Hippocampal formation (tissue), 2 donors: ENCODE results near the gene CDK14.

ENCODE experiments used
- DNase-seq, 2 donors: peaks; one replicate each; lab custom pipeline; 2025; lab: John Stamatoyannopoulos, UW

The CDK14 gene

DNA sequence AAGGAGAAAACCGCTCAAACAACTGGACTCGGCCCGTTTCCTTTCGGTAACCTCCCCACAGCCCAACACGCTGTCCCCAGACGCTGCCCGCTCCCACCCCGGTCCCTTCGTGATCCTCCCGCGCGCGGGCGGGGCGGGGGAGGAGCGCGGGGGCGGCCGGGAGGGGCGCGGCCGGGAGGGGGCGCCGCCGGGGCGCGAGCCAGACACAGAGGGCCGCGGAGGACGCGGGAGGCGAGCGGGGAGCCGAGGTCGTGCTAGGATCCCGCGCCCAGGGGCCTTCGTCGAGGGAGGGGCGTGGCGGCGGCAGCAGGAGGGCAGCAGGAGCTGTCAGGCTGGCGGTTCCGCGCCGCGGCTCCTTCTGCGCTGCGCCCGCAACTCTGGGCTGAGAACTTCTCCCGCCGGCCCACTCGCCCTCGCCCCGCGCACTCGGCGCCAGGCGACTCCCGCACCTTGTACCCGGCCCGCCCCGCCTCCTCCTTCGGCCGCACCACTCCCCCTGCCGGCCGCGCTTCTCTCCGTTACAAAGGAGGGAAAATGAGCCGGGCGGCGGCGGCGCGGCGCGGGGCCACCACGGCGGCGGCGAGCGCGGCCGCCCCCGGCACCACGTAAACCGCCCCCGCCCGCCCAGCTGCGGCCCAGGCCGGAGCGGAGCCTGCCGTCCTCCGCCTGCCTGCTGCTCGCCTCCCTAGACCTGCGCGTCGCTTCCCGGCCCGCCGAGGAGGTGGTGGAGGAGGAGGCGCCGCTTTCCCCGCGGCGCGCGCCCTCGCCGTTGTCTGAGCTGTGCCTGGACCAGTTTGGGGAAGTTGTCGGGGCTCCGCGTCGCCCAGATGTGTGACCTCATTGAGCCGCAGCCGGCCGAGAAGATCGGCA, at the start of gene CDK14:
CDK14 (plus strand) TSS at position 521 of the 870 bp plus-strand sequence; CDS start at position 828, 307 bp downstream.
- DNase-seq, result peak; percentile 44 to 52

DNA sequence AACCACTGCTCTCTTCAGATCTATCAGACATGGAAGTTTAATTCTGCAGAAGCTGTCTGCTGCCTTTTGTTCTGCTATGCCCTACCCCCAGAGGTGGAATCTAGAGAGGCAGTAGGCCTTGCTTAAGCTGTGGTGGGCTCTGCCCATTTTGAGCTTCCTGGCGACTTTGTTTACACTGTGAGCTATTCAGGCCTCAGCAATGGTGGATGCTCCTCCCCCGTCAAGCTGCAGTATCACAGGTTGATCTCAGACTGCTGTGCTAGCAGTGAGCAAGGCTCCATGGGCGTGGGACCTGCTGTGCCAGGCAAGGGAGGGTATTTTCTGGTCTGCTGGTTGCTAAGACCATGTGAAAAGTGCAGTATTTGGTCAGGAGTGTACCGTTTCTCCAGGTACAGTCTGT, 45.1 kb upstream of the CDK14 start:
- DNase-seq, result no peak

DNA sequence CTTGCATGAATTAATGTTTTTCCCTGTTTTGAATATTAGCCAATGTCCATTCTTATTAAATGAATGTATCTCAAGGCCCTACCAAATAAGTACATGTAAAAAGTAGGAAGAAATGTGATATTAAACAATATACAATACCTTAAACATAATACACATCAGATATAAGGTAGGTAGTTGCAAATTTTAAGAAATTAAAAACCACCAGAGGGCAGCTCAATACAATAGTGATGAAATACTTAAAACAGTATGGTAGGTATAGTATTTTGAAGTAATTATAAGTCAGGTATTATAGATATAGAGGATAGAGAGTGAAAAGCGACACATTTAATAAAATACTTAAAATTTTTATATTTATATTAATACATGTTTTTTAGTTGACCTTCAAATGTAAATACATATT, 43.6 kb upstream of the CDK14 start:
- DNase-seq, result no peak

DNA sequence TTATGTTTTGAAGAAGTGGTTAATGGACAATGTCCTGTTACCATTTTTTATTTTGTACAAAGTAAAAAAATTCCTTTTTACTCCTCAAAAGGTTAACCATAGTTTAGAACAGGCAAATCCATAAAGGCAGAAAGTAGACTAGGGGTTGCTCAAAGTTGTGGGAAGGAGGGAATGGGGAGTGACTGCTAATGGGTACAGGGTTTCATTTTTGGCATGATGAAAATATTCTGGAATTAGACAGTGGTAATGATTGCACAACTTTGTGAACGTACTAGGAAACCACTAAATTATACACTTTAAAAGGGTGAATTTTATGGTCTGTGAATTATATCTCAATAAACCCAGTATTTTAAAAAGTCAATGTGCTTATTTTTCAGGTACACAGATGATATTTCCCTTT, 35.4 kb upstream of the CDK14 start:
- DNase-seq, result no peak

DNA sequence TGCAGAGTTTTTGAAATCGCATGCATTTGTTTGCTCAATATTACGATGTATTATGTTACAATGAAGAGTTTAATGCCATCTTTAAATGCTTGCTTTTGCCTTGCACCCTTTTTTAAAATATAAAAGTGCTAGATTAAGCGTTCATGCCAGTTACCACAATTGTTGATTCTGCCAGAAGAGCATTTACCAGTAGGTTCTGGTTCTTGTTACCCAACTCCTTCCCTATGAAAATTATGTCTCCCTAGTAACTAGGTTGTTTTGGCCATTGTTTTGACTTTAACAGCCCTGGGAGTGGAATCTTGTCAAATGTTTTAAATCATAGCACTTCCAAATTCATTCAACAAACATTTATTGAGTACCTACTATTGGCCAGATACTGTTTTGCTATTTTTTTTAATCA, 32.8 kb upstream of the CDK14 start:
- no peak for DNase-seq

DNA sequence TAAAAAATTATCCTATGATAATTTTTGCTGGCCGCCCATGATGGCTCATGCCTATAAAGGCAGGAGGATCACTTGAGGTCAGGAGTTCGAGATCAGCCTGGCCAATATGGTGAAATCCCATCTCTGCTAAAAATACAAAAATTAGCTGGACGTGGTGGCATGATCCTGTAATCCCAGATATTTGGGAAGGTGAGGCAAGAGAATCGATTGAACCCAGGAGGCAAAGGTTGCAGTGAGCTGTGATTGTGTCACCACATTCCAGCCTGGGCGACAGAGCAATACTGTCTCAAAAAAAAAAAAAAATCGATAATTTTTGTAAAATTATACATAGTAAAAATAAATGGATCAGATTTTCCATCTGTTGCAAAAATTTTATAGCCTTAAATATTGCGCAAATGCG, 31.7 kb upstream of the CDK14 start:
- no peak for DNase-seq

DNA sequence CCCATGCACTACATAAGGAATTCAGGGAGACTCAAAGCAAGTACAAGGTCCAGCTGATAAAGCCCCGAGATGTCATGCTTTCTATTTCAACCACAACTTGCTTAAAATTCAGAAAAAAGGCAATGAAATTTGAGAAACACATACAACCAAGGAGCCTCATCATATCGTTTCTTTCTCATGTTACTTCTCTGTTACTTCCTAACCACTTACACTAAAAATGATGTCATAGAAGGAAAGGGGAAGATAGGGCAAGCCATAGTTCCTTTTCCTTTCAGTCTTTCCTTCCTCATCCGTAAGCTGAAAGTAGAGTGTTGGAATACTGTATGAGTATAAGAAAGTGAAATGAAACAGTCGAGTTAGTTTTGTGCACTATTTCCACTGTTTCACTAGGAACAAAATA, 27.9 kb upstream of the CDK14 start:
- no peak for DNase-seq

DNA sequence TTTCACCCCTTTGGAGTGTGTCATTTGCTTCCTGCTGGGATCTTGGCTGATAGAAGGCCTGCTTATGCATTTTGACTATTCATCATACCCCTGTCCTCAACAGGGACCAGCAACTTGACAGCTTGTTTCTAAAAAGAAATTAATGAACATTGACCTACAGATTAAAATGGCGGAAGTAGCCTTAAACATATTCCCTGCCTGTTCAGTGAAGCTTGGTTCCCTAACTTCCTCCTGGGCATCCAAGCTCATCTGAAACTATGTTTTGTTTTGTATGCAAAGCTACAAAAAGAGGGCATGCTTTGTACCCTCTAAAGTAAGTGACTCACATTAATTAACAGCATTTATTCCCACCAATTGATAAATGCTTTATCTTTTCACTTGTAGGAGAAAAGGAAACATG, 26.8 kb upstream of the CDK14 start:
- DNase-seq, result no peak

DNA sequence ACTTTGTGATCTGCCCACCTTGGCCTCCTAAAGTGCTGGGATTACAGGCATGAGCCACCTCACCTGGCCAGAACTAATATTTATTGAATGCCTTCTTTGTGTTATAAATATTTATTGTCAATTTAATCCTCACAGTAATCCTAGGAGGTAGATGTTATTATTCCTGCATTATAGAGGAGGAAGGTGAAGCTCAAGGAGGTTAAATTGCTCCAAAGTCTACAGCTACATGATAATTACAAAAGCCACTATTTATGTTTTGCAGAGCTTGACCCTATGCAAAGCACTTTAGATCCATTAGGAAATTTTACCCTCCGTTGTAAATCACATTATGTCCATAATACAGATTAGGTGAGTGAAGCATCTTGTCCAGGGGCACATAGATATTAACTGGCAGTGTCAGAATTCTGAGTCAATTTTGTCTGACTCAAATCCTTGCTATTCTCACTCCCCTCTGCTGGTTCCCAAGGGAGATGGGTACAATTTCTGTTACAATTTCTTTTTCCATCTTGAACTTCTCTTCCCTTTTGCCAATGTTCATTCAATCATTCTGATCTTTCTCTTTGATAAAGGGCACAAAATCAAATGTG, 25.7 kb upstream of the CDK14 start:
- DNase-seq, result no peak

DNA sequence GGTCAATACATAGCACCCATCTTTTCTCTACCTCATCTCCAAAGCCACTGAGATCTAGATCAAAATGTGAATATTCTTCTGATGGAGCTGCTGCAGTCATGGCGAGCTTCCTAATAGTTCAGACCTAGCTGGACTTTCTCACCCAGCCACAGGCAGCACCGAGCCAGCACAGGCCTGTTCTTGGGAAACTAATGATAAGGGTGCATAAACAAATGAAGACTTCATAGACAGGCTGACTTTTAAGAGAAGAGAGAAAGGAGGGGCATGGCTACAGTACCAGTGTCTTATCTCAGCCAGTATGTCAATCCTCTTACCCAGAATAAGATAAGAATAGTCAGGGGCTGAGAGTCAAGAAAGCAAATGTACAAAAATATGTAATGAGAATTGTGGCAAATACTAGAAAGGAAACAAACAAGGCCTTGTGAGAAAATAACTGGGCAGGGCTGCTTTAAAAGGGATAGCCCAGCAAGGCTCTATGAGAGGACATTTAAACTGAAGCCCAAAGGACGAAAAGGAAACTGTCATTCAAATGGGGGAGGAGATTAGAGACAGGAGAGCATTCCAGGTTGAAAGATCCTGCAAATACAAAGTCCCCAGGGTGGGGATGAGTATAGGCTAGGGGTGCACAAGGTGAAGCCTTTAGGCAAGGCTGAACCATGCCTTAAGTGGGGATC, 21.8 kb upstream of the CDK14 start:
- DNase-seq, result no peak

DNA sequence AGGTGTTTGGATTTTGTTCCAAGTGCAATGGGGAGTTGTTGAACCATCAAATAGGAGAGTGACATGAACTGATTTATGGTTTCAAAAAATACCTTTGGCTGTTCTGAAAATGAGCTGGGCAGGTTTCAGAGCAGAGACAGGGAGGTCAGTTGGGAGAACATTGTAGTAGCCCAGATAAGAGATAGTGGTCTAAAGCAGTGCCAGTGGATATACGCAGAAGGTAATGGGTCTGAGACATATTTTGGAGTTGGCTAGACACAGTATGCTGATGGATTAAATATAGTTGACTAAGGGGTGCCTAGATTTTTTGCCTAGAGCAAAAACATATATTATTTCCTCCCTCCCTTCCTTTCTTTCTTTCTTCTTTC, 21.3 kb upstream of the CDK14 start:
- DNase-seq, result no peak

DNA sequence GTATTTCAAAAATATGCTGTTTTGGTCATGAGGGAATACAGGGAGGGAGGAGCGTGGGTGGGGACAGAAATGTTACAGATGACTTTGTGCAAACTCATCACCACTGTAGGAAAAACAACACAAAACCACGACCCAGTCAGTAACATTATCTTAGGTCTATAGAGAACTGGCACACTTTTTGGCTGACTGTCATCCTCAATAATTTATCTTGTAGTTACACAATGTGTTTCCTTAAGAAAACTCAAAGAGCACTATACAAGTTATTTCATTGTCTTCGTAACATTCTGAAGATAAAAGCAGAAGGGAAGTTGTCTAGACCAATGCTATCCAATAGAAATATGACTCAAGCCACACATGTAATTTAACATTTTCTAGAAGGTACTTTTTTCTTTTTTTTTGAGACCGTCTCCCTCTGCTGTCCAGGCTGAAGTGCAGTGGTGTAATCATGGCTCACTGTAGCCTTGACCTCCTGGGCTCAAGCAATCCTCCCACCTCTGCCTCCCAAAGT, 16.9 kb upstream of the CDK14 start:
- no peak for DNase-seq

DNA sequence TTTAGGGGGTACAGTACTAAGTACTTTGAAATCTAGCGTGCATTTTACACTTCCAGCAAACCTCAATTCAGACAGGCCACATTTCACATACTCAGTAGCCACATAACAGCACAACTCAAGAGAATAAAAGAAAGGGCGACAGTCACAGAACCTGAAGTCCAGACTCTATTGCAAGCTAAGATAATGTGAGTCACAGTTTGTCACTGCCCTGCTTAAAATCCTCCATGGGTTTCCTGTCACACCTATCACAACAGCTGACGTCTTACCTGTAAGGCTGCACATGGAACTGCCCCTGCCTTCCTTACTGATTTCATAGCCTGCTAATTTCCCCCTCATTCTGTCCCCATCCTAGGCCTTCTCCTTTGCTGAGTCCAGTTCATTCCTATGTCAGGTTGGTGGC, 16.1 kb upstream of the CDK14 start:
- DNase-seq, result no peak

DNA sequence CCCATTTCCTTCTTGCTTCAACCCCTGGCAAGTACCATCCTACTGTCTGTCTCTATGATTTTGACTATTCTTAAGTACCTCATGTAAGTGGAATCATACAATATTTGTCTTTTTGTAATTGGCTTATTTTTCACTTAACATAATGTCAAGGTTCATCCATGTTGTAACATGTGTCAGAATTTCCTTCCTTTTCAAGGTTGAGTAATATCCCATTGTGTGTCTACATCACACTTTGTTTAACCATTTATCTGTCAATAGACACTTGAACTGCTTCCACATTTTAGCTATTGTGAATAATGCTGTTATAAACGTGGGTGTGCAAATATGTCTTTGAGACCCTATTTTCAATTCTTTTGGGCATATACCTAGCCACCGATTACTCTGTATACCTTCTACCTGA, 14.0 kb upstream of the CDK14 start:
- no peak for DNase-seq

DNA sequence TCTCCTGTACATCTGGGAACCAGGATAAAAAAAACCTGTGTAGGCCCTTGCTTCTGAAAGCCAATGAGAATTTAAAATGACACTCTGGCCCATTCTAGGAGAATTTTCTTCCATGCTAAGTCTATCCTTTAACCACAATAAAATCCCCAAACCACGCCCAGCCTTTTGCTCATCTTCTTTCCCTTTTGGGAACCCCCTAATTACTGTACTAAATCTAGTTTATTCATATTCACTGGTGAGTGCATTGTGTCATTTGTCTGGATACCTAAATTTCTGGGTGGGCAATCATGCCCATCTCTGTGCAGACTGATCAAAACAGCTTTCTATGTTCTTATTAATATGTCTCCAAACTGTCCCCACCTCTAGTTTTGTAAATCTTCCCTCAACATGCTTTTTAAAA, 11.7 kb upstream of the CDK14 start:
- DNase-seq, result no peak

DNA sequence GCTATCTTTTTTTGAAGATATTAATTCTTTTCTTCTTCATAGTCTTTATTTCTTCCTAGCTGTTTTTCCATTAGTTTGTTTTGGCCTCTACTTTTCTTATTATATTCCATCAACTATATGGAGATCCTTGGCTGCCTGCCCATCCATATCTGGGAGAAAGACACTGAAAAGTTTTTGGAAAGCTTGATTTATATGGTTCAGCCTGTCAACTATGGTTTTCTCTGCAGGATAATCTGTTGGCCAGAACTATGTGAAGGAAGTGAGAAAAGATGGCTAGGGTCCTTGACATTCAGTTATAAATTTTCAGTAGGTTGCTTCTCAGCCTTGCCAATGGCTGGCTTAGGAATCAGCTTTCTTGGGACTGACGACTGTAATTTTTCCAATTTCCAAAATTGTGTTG, 10.0 kb upstream of the CDK14 start:
- no peak for DNase-seq

DNA sequence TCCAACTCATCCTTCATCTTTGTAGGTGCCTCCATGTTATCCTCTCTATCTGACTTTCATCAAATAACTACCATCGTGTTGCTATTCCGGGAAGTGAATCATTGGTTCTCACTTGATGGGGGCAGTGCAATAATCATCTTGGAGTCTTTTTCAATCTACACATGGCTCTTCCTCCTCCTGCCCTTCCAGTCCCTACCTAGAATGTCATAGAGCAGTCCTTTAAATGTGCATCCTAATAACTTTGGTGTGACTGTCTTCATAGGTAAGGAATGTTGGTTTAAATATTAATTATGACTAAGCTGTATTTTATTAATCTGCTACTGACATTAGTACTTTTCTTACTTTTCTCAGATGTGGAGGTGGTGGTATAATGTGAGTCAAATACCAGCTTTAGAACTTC, 8.4 kb upstream of the CDK14 start:
- DNase-seq, result no peak

DNA sequence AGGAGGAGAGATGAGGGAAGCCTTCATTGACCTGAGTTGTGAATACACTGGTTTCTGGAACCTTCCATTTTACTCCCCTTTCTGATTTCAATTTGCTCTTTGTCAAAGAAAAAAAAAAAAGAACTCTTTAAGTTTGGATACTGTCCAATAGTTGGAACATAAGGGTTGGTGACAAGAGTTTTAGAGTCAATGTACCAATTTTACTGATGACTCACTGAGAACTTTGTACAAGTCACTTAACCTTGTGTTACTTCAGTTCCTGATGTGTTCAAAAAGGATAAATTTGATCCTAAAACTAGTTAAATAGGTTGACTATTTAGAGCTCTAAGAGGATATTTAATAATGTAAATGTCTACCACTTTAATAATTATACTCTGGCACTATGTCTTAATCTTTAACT, 4.1 kb upstream of the CDK14 start:
- DNase-seq, result no peak

DNA sequence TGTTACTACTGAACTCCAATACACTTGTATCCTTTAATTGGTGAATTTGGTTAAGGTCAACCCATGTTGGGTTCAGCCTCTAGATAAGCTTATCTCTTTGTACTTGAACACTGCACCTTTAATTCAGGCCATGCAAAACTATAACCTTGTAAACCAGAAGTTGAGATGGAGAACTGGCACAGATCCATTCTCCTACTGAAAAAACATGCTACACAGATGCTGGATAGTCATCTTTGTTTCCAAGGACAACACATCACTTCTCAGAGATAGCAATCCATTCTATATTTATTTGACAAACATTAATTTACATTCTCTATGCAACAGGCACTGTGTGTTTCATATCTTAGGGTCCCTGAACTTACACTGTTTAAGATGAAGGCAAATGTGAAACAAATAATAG, 2.9 kb upstream of the CDK14 start:
- DNase-seq, result no peak

DNA sequence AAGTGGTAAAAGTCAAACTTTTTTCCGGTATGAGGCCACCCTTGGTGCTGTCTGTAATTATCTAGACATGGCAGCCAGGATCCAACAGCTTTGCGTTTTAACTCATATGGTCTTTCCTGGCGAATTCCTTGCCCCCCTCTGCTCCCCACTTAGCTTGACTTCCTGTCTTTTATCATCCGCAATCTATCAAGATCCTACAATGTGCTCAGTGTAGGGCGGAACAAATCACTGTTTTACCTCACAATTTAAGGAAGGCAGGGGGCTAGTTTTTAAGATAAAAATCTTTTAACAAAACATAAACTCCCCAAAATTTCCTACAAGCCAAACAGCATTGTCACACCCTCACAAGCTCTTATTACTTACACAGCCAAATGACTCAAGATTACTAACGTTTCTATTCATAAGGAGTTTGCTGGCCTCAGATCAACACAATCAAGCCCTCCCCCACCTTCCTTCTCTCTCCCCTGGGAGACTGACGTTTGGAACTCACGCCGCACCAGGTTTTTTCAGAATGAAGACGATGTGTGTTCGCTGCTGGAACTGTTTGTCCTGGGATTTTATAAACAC, 1.3 kb upstream of the CDK14 start:
- no peak for DNase-seq

DNA sequence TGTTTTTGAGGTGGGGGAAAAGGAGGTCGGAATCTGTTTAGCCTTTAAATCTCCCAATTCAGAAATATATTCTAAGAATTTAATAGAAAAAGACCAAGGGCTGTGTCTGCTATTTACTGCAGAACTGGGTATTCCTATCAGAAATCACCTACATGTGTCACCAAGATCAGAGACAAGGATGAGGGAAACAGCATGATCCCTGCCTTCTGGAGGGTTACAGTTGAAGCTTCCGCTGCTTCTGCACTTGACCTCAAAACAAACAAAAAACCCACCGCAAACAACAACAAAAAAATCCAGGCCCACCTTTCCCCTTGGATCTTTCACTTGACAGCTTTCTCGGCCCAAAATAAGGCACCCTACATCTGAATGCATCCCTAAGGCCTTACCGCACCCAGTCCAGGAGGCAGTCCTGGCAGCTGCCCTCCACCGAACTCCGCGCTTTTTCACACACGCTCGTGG, 750 bp upstream of the CDK14 start:
- DNase-seq, result no peak

DNA sequence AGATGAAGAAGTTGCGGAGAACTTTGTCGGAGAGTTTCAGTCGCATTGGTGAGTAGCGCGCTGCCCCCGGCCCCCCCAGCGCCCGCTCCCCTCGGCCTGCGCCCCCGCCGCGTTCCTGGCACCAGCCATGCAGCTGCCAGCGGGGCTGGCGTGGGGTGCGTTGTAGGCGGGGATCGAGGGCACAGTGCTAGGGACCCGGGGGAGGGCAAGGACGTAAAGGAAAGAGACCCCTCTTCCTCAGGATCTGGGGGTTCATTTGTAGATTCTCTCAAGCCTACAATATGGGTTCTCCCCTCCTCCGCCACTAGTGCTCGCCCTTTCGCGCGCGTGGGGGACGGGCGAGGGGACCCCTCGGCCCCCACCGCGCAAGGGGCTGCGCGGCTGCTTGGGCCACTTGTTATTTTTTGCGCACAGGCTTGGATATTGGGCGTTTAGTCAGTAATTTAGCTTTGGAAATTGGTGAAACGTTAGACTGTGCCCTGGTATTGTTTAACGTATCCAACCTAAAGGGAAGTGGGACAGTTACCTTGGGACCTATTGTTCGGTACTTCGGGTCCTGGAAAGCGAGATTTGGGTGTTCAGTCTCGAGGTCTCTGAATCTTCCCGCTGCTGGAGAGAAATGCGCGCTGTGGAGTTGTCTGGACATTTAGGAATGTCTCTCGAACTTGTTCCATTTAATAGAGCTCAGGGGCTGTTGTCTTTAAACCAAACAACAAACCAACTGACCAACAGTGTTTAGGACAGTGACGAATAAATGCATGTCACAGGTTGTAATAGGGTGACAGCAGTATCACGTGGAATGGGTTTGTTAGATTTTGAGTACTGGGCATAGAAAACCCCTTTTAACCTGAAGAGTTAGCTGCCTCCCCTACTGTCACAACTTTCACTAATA, 796 bp downstream of the CDK14 start:
- DNase-seq, result no peak
